Hematopoietic multipotent progenitor cell treated with erythropoietin and hydrocortisone succinate and interleukin-3 and kit ligand, for 8 days (in vitro differentiated cells): ENCODE data around the gene CSN3.

Experiments
- DNase-seq: peaks from one replicate; pipeline ENCODE4 v3.0.0-alpha.2; 2015

CSN3 gene

DNA sequence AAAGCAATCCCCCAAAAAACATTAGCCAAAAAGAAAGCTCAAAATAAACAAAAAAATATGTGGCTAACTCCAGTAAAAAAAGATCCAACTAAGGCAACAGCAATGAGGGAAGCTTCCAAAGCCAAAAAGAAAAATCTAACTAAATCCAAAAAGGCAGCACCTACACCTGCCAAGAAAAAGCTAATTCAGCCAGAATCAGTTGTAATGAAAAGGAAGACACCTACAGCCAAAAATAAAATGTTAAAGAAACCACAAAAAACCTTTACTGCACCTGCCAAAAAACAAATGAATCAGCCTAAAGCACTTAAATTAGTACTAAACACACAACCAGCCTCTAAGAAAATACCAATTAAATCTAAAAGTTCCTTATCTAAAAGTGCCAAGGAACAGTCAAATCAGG, 55.2 kb downstream of the CSN3 start:
- no peak for DNase-seq

GRCh38 chr4:70298051-70298450, 55.7 kb downstream of the CSN3 start:
- no peak for DNase-seq

GRCh38 chr4:70299643-70300042, 57.2 kb downstream of the CSN3 start:
- DNase-seq: no peak

GRCh38 chr4:70300215-70300614, 57.8 kb downstream of the CSN3 start:
- no peak for DNase-seq
